CD4-positive, alpha-beta T cell treated with Interleukin-1 beta for 1 hour (primary cell): Measurements from ENCODE around the gene C5orf15.

Experiments used
- DNase-seq, 2 donors: peaks; one replicate each; pipeline ENCODE4 v3.0.0-alpha.2; 2020 to 2022

The C5orf15 gene

GRCh38 chr5:133919148-133920136, 49.0 kb downstream of the C5orf15 start:
- no peak for DNase-seq

DNA sequence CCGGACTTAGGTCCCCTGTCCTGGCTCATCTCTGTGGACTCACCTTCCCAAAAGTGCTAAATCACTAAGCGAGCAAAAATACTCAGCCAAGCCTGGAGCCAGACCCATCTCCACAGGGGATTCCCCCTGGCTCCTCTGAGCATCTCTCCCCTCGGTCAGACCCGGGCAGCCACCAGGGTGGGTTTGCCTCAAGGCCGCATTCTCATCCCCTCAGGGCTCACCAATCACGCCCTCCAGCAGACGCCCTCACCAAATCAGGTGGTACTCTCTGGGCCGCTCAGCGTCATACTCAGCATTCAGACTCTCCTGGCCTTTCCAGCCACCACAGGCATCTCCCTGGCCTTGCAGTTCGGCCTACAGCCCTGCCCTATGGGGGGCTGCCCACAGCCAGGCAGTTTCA, 49.7 kb downstream of the C5orf15 start:
- DNase-seq: no peak

DNA sequence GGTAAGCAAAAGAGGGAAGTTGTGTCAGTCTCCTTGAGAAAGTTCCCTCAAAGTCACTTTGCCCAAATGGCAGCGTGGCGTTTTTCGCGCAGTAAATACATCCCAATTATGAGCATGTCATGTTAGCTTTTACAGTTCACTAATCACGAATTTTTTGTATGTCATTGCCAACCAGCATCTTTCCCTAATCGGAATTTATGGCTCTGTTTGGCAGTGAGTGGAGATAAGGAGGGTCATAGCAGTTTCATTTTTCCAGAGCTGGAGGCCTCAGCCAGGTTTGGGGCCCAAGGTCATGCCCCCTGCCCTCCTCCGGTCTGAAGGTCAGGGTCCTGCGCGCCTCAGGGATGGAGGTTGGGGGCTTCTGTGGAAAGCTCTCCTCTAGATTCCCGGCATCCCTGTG, 50.1 kb downstream of the C5orf15 start:
- DNase-seq: no peak

GRCh38 chr5:133917785-133918184, 50.6 kb downstream of the C5orf15 start:
- no peak for DNase-seq

DNA sequence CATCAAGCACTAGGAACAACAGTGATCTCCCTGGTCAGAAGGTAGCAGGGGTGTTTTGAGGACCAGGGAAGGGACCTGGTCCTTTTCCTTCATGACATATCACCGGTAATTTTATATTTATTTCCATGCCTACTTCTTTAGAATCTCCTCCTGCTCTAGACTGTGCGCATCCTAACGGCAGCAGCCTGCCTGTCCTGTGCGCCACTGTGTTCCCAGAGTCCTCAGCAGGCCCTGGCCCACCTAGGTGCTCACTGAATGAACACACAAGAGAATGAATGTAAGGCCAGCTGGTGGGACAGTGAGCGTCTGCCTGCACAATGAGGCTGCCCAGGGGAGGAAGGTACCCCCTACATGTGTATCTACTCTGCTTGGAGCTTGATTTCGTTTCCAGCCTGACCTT, 51.5 kb downstream of the C5orf15 start:
- no peak for DNase-seq

DNA sequence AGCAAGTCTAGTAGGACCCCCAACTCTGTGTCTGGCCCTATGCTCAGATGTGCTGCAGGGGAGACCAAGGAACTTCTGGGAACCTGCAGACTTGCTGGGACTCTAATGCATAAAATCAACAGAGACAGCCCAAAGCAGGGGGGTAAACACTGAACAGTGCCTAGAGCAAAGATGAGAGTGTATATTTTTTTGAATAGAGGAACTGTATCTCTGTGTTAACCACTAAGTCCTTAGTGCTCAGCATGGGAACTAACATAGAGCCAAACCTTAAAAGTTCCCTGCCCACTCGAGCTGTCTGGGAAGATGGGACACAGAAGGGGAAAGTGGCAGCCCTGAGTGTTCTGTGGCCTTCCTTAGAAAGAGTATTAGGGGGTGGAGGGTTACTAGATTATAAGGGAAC, 51.9 kb downstream of the C5orf15 start:
- no peak for DNase-seq

DNA sequence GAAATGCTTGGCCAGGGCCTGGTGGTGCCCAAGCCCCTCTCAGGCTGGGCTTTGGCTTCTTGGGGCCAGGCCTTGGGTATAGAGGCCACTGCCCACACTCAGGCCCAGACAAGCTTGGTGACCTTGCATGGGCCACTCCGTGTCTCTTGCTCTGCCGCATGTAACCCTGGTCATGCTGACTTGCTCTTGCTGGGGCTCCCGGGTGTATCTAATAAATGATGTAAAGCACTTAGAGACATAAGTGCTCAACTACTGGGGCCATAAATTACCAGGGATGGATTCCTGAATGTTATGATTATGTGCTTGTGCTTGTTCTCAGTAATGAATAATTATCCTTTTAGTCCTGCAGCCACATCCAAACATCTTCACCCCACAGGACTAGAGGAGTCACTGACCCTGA, 54.0 kb downstream of the C5orf15 start:
- no peak for DNase-seq

DNA sequence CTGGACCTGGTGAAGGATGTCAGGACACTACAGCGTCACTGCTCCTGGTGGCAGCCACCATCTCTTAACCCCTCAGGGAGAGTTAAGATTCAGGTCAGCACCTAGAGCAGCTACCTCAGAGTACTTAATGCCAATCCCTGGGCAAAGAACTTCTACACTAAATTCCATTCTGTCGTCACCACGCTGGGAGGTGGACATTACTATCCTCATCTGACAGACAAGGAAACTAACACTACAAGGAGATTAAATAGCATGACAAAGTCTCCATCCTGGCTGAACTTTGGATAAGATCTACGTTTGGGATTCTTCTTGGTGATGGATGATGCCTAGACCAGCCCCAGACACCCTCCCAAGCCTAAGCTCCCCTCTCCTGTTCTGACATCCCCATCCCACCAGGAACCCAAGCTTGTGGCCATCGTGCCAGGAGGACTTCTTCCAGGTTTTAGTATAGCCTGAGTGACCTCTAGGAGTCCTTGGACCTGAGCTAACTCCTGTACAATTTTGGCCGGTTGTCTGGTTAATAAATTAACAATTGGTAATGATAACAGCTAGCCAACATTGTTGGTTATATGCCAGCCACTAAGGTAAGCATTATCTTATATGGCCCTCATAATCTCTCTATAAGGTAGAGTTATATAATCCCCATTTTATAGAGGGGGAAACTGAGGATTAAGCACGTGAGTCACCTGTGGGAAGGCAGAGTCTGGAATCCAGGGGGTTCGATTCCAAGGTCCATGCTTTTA, 54.8 kb downstream of the C5orf15 start:
- DNase-seq: no peak

- DNase-seq: no peak
These were observed 55.5 kb downstream of the C5orf15 start for GRCh38 chr5:133912951-133913350.

GRCh38 chr5:133910571-133910970, 57.9 kb downstream of the C5orf15 start:
- no peak for DNase-seq

- DNase-seq: no peak
These were observed 58.8 kb downstream of the C5orf15 start for GRCh38 chr5:133909603-133910002.

GRCh38 chr5:133907075-133907474, 61.4 kb downstream of the C5orf15 start:
- DNase-seq: no peak

GRCh38 chr5:133906303-133906702, 62.1 kb downstream of the C5orf15 start:
- no peak for DNase-seq
